GM12878 (cell line): ENCODE measurements around the gene PNLIP.

Source experiments
- ATF3 ChIP-seq: IDR thresholded peaks from 2 replicates; pipeline ENCODE4 v1.6.1; 2011; ENCODE audit warnings: low read depth, mild to moderate bottlenecking, low read length, moderate library complexity, borderline replicate concordance; ENCODE audit errors: extremely low read depth
- BMI1 ChIP-seq: fragments of 450-650 bp; IDR thresholded peaks from 2 replicates; pipeline ENCODE4 v1.6.1; 2016; ENCODE audit warnings: mild to moderate bottlenecking, moderate library complexity, borderline replicate concordance
- CTCF ChIP-seq, 3 experiments: IDR thresholded peaks in 2 of 3; conservative IDR thresholded peaks in 1 of 3; 2 replicates each; pipeline ENCODE4 v1.5.1; 2011; ENCODE audit warnings: low read depth in 3 of 3, low read length in 3 of 3, mild to moderate bottlenecking in 3 of 3, control low read depth in 2 of 3, moderate library complexity in 2 of 3, inconsistent platforms in 1 of 3, mixed read lengths in 1 of 3; ENCODE audit not compliant: control insufficient read depth in 2 of 3, insufficient read depth in 1 of 3; ENCODE audit errors: extremely low read depth in 1 of 3
- EGR1 ChIP-seq, 2 experiments: IDR thresholded peaks; 1 replicate in 1 of 2; 2 replicates in 1 of 2; pipeline ENCODE4 v1.6.1; 2011 to 2012; ENCODE audit warnings: low read depth in 2 of 2, low read length in 2 of 2, borderline replicate concordance in 1 of 2, mild to moderate bottlenecking in 1 of 2, moderate library complexity in 1 of 2
- EZH2 ChIP-seq: IDR thresholded peaks from 2 replicates; pipeline ENCODE4 v1.6.1; 2012; ENCODE audit warnings: low read depth, mild to moderate bottlenecking, control low read depth, inconsistent platforms, low read length, borderline replicate concordance; ENCODE audit not compliant: control insufficient read depth
- LARP7 ChIP-seq: fragments of 450-650 bp; IDR thresholded peaks from 2 replicates; pipeline ENCODE4 v1.6.1; 2017; ENCODE audit warnings: mild to moderate bottlenecking
- NKRF ChIP-seq: fragments of 450-650 bp; conservative IDR thresholded peaks from 2 replicates; pipeline ENCODE4 v1.6.1; 2017; ENCODE audit warnings: mild to moderate bottlenecking, moderate library complexity
- NRF1 ChIP-seq: conservative IDR thresholded peaks from 2 replicates; pipeline ENCODE4 v1.6.1; 2011; ENCODE audit warnings: mild to moderate bottlenecking, low read depth, low read length, improper control_type of control experiment
- POLR2A ChIP-seq: IDR thresholded peaks from 2 replicates; pipeline ENCODE4 v1.6.1; 2011; ENCODE audit warnings: low read depth, mild to moderate bottlenecking, low read length
- REST ChIP-seq: IDR thresholded peaks from 2 replicates; pipeline ENCODE4 v1.6.1; 2012; ENCODE audit warnings: mild to moderate bottlenecking, low read depth, low read length
- SUZ12 ChIP-seq: fragments of 200-600 bp; sonication (generic); IDR thresholded peaks from one replicate; pipeline ENCODE4 v1.6.1; 2018; ENCODE audit warnings: antibody characterized with exemption, mild to moderate bottlenecking; ENCODE audit not compliant: unreplicated experiment
- TAF1 ChIP-seq: IDR thresholded peaks from 2 replicates; pipeline ENCODE4 v1.6.1; 2011; ENCODE audit warnings: mild to moderate bottlenecking, low read depth, low read length, borderline replicate concordance
- TARDBP ChIP-seq: IDR thresholded peaks from 2 replicates; pipeline ENCODE4 v1.6.1; 2016; ENCODE audit warnings: borderline replicate concordance
- ZBTB11 ChIP-seq: fragments of 450-650 bp; formaldehyde crosslinking; IDR thresholded peaks from 2 replicates; pipeline ENCODE4 v1.5.0; 2022; ENCODE audit warnings: mild to moderate bottlenecking, missing genetic modification characterization

GRCh38 chr10:116553378-116553980, 7.7 kb downstream of the PNLIP start:
- no peak for TF ChIP-seq CTCF (IDR thresholded peaks at IDR 0.05 in 2 of 3, conservative IDR thresholded peaks at IDR 0.05 in 1 of 3; ENCODE audit: control insufficient read depth in 2 of 3, extremely low read depth in 1 of 3, insufficient read depth in 1 of 3, low read depth in 3 of 3, low read length in 3 of 3)
- TF ChIP-seq NRF1: no peak
- no peak for TF ChIP-seq SUZ12
- no peak for TF ChIP-seq LARP7
- TF ChIP-seq POLR2A: no peak
- TF ChIP-seq ZBTB11 (CRISPR knock-in tag): no peak
- no peak for TF ChIP-seq EGR1 (IDR thresholded peaks at IDR 0.05; ENCODE audit: borderline replicate concordance in 1 of 2, low read depth in 2 of 2, low read length in 2 of 2)
- no peak for TF ChIP-seq ATF3
- TF ChIP-seq EZH2: no peak
- no peak for TF ChIP-seq NKRF
- no peak for TF ChIP-seq TARDBP
- no peak for TF ChIP-seq TAF1
- no peak for TF ChIP-seq BMI1
- no peak for TF ChIP-seq REST
